ENCODE measurements around the gene ESYT2.
"Not testable (repeated sequence)": the region's sequence is repeated elsewhere in the genome, so short reads cannot be mapped to it uniquely, and the experiment has no call there.

GRCh38 chr7:158839177-158839576, 9.9 kb upstream of the ESYT2 start:
- TF ChIP-seq, protein P1, sequence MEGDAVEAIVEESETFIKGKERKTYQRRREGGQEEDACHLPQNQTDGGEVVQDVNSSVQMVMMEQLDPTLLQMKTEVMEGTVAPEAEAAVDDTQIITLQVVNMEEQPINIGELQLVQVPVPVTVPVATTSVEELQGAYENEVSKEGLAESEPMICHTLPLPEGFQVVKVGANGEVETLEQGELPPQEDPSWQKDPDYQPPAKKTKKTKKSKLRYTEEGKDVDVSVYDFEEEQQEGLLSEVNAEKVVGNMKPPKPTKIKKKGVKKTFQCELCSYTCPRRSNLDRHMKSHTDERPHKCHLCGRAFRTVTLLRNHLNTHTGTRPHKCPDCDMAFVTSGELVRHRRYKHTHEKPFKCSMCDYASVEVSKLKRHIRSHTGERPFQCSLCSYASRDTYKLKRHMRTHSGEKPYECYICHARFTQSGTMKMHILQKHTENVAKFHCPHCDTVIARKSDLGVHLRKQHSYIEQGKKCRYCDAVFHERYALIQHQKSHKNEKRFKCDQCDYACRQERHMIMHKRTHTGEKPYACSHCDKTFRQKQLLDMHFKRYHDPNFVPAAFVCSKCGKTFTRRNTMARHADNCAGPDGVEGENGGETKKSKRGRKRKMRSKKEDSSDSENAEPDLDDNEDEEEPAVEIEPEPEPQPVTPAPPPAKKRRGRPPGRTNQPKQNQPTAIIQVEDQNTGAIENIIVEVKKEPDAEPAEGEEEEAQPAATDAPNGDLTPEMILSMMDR (IDR thresholded peaks at IDR 0.05; ENCODE audit: poor library complexity) = not testable (repeated sequence)
- not testable (repeated sequence) for TF ChIP-seq EZH2phosphoT487 (IDR thresholded peaks at IDR 0.05; ENCODE audit: low read depth, severe bottlenecking, unreplicated experiment)

Data from hepatocyte (in vitro differentiated cells).